ENCODE data around the gene CERS6. TPM values are rescaled to one million over a fixed set of nuclear protein-coding genes. Genes with fewer than 3 reads are reported as not detected.

The CERS6 gene
- polyA plus RNA-seq, 1 donor from 2014 or later = 59.3 TPM

DNA sequence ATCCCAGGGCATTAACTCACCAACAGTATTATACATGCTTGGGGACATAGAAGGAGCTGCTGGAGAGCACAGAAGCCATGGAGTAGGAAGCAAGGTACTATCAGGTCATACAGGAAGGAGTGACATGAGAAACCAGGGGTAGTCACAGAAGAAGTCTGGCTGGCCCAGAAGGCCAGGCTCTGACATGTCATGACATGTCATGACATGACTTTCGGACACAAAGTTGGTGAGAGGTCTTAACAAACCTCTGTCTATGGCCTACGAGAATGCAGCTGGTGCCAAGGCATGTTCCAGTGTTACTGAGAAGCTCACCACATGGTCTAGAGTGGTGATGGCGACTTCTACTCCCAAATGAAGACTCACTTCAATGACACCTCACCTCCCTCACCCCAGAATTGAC, 3.3 kb upstream of the CERS6 start:
- Histone ChIP-seq H3K9ac (ENCODE audit: low read length) (no peak overlapping the region), H3K4me3 (ENCODE audit: low read length) (no peak overlapping the region), H2AFZ (ENCODE audit: low read depth, low read length) (no peak overlapping the region), H3K36me3 (ENCODE audit: insufficient read depth, low read length) (no peaks in the 10 kb centered on the region), H3K27me3 (ENCODE audit: insufficient read depth, low read depth, low read length) (no peaks in the 10 kb centered on the region), H3K9me2 (ENCODE audit: insufficient read depth, low read length) (no peaks in the 10 kb centered on the region), H4K20me1 (ENCODE audit: insufficient read depth) (no peaks in the 10 kb centered on the region), H3K79me2 (replicated peaks; ENCODE audit: insufficient read depth, low read length) (peaks cover 9% of the 10 kb centered on the region), H3K9me3 (ENCODE audit: low read length) (no peaks in the 10 kb centered on the region), H3K4me2 (ENCODE audit: low read length) (no peak overlapping the region), H3F3A (ENCODE audit: insufficient read depth, low read length, poor library complexity, severe bottlenecking) (no peaks in the 10 kb centered on the region), H3K27ac (ENCODE audit: low read length) (no peak overlapping the region)
- TF ChIP-seq, protein P1, sequence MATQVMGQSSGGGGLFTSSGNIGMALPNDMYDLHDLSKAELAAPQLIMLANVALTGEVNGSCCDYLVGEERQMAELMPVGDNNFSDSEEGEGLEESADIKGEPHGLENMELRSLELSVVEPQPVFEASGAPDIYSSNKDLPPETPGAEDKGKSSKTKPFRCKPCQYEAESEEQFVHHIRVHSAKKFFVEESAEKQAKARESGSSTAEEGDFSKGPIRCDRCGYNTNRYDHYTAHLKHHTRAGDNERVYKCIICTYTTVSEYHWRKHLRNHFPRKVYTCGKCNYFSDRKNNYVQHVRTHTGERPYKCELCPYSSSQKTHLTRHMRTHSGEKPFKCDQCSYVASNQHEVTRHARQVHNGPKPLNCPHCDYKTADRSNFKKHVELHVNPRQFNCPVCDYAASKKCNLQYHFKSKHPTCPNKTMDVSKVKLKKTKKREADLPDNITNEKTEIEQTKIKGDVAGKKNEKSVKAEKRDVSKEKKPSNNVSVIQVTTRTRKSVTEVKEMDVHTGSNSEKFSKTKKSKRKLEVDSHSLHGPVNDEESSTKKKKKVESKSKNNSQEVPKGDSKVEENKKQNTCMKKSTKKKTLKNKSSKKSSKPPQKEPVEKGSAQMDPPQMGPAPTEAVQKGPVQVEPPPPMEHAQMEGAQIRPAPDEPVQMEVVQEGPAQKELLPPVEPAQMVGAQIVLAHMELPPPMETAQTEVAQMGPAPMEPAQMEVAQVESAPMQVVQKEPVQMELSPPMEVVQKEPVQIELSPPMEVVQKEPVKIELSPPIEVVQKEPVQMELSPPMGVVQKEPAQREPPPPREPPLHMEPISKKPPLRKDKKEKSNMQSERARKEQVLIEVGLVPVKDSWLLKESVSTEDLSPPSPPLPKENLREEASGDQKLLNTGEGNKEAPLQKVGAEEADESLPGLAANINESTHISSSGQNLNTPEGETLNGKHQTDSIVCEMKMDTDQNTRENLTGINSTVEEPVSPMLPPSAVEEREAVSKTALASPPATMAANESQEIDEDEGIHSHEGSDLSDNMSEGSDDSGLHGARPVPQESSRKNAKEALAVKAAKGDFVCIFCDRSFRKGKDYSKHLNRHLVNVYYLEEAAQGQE (IDR thresholded peaks at IDR 0.05; ENCODE audit: borderline replicate concordance) = no peak
- TF ChIP-seq POLR2AphosphoS5 (IDR thresholded peaks at IDR 0.05) (no peak), SMC3 (conservative IDR thresholded peaks at IDR 0.05; ENCODE audit: poor library complexity) (no peak), MXI1 (conservative IDR thresholded peaks at IDR 0.05; ENCODE audit: poor library complexity, severe bottlenecking) (no peak), TAF1 (IDR thresholded peaks at IDR 0.05; ENCODE audit: low read depth) (no peak), EZH2 (IDR thresholded peaks at IDR 0.05; ENCODE audit: borderline replicate concordance, insufficient read depth, low read length, poor library complexity, severe bottlenecking) (no peak), RAD21 (conservative IDR thresholded peaks at IDR 0.05) (no peak), EP300 (conservative IDR thresholded peaks at IDR 0.05; ENCODE audit: poor library complexity, severe bottlenecking) (no peak)
- TF ChIP-seq, protein P2, sequence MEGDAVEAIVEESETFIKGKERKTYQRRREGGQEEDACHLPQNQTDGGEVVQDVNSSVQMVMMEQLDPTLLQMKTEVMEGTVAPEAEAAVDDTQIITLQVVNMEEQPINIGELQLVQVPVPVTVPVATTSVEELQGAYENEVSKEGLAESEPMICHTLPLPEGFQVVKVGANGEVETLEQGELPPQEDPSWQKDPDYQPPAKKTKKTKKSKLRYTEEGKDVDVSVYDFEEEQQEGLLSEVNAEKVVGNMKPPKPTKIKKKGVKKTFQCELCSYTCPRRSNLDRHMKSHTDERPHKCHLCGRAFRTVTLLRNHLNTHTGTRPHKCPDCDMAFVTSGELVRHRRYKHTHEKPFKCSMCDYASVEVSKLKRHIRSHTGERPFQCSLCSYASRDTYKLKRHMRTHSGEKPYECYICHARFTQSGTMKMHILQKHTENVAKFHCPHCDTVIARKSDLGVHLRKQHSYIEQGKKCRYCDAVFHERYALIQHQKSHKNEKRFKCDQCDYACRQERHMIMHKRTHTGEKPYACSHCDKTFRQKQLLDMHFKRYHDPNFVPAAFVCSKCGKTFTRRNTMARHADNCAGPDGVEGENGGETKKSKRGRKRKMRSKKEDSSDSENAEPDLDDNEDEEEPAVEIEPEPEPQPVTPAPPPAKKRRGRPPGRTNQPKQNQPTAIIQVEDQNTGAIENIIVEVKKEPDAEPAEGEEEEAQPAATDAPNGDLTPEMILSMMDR (IDR thresholded peaks at IDR 0.05; ENCODE audit: poor library complexity, severe bottlenecking) = no peak

DNA sequence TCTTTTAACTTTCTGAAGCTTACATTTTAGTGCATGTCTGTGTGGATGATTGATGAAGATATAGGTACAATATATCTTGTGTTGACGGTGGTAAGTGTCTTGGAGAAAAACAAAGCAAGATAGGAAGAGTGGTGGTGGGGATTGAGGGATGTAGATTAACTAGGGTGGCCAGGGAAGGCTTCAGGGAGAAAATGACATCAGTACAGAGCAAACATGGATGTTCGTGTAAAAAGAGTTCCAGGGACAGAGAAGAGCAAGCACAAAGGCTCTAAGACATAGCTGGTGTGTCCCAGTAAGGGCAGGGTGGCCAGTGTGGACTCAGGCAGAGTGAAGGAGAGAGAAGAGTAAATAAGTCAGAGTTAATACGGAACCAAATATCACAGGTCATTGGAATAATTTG, 2.7 kb upstream of the CERS6 start:
- Histone ChIP-seq H3F3A (ENCODE audit: insufficient read depth, low read length, poor library complexity, severe bottlenecking) (no peaks in the 10 kb centered on the region), H3K4me3 (ENCODE audit: low read length) (no peak overlapping the region), H3K9me2 (ENCODE audit: insufficient read depth, low read length) (no peaks in the 10 kb centered on the region), H3K27me3 (ENCODE audit: insufficient read depth, low read depth, low read length) (no peaks in the 10 kb centered on the region), H3K27ac (ENCODE audit: low read length) (no peak overlapping the region), H3K4me2 (ENCODE audit: low read length) (no peak overlapping the region), H3K9me3 (ENCODE audit: low read length) (no peaks in the 10 kb centered on the region), H3K9ac (ENCODE audit: low read length) (no peak overlapping the region), H3K79me2 (replicated peaks; ENCODE audit: insufficient read depth, low read length) (peaks cover 15% of the 10 kb centered on the region), H4K20me1 (ENCODE audit: insufficient read depth) (no peaks in the 10 kb centered on the region), H3K36me3 (ENCODE audit: insufficient read depth, low read length) (no peaks in the 10 kb centered on the region), H2AFZ (ENCODE audit: low read depth, low read length) (no peak overlapping the region)
- TF ChIP-seq MXI1 (conservative IDR thresholded peaks at IDR 0.05; ENCODE audit: poor library complexity, severe bottlenecking) (no peak), EZH2 (IDR thresholded peaks at IDR 0.05; ENCODE audit: borderline replicate concordance, insufficient read depth, low read length, poor library complexity, severe bottlenecking) (no peak), TAF1 (IDR thresholded peaks at IDR 0.05; ENCODE audit: low read depth) (no peak), RAD21 (conservative IDR thresholded peaks at IDR 0.05) (no peak), POLR2AphosphoS5 (IDR thresholded peaks at IDR 0.05) (no peak), EP300 (conservative IDR thresholded peaks at IDR 0.05; ENCODE audit: poor library complexity, severe bottlenecking) (no peak)
- TF ChIP-seq, protein P2 (IDR thresholded peaks at IDR 0.05; ENCODE audit: poor library complexity, severe bottlenecking) = no peak
